HG02840 (cell line): ENCODE results near the gene TNFSF11.

Source experiments
- ATAC-seq: cut with Tn5 transposase; IDR thresholded peaks from one replicate; pipeline ENCODE4 v1.9.1; 2021; ENCODE audit warnings: mild to moderate bottlenecking, moderate library complexity, moderate number of reproducible peaks; ENCODE audit not compliant: unreplicated experiment, low FRiP score

The TNFSF11 gene

GRCh38 chr13:42574011-42574410, at the start of gene TNFSF11:
TSS of gene TNFSF11 (plus strand) at chr13:42574152. CDS start at chr13:42574304, 152 bp downstream.
- ATAC-seq: peak; percentile 20

- ATAC-seq: no peak
Measured at GRCh38 chr13:42524487-42525034, 49.4 kb upstream of the TNFSF11 start.

DNA sequence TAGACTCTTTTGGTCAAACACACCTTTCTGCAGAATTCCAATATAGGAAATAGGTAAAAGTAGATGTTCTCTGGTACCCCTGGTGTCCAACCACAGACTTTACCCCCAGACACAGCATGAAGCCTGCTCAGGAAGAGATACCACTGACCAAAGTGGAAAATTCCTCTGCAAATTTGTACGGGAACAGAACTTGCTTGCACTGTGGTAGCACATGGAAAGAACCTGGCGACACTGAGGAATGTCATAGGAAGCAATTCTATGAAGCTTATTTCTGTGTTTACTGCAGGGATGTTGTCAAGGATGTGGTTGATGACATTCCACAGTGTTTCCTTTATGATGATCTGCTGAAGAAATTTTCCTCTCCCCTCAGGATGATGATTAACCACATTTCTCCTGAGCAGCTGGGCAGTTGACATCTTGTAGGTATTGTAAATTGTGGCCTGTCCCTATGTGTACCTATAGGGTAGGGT, 48.9 kb upstream of the TNFSF11 start:
- no peak for ATAC-seq

DNA sequence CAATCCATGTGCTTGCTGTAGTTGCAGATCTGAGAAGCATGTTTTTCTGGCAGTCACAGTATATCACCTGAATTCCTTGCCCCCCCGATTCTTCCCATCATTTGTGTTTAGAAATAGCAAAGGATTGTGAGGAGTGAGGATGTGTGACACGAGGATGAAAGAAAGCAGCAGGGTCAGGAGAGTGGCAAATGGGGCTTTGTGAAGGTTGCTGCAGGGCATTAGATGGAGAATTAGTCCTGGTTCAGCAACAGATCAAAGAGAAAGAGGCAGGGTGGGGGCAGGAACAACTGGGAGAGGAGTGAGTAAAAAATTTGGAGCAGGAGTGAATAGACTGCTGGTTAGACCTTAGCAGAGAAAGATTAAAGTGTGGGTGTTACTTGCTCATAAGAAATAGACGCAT, 47.7 kb upstream of the TNFSF11 start:
- no peak for ATAC-seq

DNA sequence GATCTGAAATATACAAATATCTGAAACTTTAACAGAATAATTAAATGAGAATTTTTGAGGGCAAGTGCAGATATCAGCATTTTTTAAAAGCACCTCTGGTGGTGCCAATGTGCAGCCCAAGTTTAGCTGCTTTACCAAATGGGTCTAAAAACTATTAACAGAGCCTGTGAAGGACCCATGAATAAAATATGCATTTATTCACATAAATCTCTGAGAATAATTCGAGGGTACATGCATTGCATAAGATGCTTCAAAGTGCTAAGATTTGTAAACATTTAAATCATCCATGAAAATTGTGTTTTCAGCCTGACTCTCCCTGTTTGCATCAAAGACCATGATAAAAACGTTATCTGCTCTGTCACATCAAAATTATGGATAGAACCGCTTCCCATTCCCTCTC, 47.1 kb upstream of the TNFSF11 start:
- no peak for ATAC-seq

DNA sequence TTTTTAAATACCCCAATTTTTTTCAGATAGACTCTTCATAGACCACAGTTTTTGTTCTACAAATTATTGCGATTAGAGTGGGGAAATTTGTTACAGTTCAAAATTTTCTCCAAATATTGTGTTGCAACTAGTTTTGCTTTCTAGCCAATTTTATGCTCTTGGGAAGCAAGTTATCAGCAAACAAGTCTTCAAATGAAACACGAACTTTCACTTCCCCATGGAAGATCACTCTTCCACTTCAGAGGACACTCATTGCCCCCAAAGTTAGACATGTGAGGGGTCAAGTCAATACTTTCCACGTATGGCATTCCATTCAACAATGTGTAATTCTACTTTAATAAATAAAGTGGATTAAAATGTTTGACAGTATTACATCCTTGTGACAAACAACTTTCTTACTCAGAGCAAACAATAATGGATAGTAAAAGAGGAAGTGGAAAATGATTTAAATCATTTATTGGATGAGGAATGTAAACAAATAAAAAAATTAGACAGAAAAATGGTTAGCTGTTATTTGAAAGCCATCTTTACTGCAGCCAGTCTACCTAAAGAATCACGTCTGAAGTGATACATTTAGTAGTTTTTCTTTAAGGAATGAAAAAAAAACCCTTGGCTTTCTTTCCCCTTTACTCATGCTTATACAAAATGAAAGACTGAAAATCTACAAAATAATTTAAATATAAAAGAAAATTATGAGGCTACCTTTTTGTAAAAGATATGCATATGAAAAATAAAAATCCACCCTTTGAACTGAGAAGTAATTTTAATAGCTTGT, 41.2 kb upstream of the TNFSF11 start:
- ATAC-seq: no peak

- ATAC-seq: no peak
Measured at GRCh38 chr13:42533336-42533591, 40.7 kb upstream of the TNFSF11 start.

GRCh38 chr13:42534785-42535184, 39.2 kb upstream of the TNFSF11 start:
- ATAC-seq: no peak

DNA sequence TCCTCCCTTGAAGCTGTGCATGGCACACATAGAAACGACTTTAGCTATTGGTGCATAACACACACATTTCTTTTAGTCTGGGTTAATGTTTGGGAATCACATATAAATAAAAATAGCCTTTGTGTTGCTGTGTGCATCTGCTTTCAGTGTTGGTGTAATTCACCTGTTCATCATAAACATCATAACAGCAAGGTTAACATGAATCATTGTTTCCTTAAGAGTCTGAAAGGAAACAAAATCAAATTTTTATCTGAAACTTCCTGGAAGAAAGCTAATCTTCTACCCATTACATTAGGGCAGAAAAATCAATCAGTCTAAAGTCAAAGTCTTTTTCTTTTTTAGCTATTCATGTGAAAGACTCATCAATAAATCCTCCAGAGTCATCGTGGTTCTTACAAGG, 35.0 kb upstream of the TNFSF11 start:
- ATAC-seq: no peak

- no peak for ATAC-seq
Measured at GRCh38 chr13:42539670-42540069, 34.3 kb upstream of the TNFSF11 start.

DNA sequence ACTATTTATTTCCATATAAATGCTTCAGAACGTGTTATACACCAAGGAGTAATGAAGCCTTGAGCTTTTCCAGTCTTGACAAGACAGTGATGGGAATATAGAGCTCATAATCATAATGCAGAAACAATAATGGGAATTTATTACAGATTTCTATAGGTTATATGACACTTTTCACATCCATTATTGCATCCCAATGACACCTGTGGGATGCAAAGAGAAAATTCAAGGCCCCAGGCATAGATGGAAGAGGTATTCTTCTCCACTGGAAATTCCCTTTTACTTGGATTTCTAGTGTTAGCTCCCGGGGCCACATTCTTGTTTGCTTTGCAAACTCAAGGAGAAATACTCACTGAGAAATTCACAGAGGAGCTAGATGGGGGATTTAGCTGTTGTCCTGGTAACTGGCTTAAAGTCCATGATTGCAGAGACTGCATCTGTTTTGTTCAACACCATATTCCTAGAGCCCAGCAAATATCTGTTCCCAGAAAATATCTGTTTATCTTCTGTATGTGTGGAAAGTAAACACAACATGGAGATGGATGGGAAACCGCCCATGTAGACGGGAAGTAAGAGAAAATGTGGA, 30.6 kb upstream of the TNFSF11 start:
- ATAC-seq: no peak

DNA sequence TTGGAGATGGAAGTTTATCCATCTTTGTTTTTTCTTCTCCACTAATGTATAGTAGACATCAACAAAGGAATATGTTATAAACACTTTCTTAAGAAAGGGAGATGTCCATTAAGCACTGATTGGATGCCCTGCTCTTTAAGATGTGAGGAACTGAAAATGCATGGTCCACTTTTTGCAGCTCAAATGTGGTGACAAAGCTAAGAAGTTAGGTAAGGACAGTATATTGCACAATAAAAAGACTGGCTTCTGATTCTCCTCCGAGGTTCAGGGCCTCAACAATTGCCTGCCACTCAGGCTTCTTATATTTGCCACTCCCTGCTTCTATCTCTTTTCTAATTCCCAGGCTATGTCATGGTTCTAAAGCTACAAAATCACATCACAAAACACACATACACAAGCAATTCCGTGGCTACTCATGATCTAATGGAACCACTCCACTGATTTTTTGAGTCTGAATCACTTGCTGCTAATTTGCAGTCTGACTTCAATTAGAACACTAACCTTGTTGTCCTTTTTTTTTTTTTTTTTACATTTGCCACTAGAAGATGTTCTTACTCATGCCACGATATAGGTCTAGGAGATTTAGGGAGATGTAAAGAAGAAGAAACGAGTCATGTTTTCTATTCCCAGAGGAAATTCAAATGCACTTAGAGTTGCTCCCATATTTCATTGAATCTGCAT, 29.6 kb upstream of the TNFSF11 start:
- no peak for ATAC-seq

DNA sequence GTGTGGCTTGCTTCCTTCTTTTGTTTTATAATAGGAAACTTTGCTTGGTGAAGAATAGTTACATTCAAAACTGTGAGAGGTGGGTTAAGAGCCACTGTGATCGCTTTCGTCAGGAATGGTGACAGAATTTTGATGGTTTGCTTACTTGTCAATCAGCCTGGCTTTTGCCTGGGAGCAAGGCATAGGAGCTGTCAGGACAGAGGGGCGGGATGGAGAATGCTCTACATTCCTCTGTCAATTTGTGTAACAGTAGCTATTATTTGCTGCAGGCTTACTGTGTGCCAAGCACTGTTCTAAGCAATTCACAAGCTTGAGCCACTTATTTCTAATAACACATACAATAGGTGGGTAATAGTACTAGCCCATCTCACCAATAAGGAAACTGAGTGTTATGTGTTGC, 28.1 kb upstream of the TNFSF11 start:
- no peak for ATAC-seq

- no peak for ATAC-seq
Measured at GRCh38 chr13:42547612-42548011, 26.3 kb upstream of the TNFSF11 start.

DNA sequence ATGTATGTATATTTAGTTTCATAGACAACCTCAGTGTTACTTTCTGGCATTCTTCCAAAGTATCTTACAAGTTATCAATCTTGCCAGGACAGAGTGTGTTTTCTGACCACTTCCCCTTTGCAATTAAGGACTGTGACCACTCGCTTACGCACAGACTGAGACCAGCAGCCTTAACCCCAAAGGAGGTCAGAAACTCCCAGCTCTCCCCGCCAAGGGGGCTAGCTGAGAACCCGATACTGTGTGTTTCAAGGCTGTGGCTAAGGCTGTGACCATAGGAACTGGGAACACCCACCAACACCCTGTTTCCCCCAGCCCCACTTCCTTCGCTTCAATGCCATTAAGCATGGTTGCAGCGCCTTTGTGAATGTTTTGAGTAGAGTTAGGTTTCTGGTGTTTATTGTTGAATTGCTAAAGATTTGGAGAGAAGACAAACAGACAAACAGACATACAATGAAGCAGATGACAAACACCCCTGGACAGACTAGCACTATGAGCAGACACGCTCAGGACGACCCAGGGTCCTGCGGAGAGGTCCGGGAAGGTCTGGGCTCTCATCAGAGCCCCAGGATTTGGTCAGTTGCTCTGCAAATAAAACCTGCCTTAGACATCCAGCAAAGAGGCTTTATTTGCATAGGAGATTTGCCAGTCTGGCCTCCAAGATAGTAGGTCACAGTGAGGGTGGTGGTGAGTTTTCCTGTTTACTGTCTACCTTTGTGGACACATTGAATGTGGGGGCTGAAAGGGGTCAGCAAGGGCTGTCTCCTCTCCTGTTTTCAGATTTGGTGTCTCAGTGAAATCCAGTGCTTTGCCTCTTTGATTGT, 25.0 kb upstream of the TNFSF11 start:
- peak; percentile 83 for ATAC-seq

- no peak for ATAC-seq
Measured at GRCh38 chr13:42549552-42549936, 24.4 kb upstream of the TNFSF11 start.

- no peak for ATAC-seq
Measured at GRCh38 chr13:42551611-42552010, 22.3 kb upstream of the TNFSF11 start.

DNA sequence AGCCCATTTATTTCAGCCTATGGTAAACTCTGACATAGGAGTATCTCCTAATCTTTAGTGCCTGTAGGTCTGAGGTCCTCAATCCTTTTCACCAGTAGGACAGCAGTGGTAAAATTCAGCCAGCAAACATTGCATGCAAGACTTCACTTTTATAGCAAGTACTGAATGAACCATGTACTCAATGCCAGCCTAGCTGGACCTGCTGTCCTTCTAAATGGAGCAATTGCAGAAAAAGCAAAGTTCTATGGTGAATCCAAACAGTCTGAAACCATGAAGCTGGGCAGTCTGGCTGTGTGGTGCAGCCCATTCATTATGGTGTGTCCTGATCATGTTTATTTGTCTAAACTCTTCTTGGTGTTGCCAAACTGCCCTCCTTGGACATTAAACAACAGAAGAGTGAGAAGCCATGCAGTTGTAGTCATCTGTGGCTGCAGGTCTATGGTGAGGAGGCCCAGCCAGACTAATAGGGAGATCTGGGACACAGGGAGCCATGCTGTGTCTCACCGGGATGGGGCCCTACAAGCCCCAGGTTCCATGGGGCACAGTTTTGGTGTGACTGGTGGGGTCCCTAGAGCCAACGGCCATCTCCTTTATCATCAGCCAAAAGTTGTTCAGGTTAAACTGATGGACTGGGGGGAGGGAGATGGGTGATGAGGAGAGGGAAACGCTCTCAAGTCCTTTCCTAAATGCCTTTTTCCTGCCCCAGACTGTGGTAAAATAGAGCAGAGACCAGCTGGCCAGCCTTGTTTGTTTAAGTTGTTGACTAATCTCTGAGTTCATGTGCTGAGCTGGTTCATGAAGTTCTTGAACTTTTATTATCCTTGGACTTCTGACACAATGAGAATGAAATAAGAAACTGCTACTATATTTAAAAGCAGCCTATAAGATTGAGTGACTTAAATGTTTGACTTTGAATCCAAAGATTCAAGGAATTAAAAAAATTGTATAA, 20.6 kb upstream of the TNFSF11 start:
- ATAC-seq: no peak

- no peak for ATAC-seq
Measured at GRCh38 chr13:42559057-42559456, 14.9 kb upstream of the TNFSF11 start.
